HFFc6 (cell line): ENCODE data around the gene TARP.

Source experiments
- DNase-seq: peaks from one replicate; pipeline ENCODE4 v3.0.0-alpha.2; 2018
- H3K27ac Mint-ChIP-seq: 2 replicates; pipeline ENCODE4 v1.8.0; 2020; ENCODE audit warnings: mild to moderate bottlenecking, mixed read lengths
- H3K27me3 Mint-ChIP-seq: 2 replicates; pipeline ENCODE4 v1.8.0; 2021; ENCODE audit warnings: mild to moderate bottlenecking, moderate library complexity, mixed read lengths; ENCODE audit not compliant: insufficient read depth
- H3K36me3 Mint-ChIP-seq: 2 replicates; pipeline ENCODE4 v1.8.0; 2021; ENCODE audit warnings: low read depth, mixed read lengths
- H3K4me1 Mint-ChIP-seq: 2 replicates; pipeline ENCODE4 v1.8.0; 2020; ENCODE audit warnings: low read depth, mixed read lengths
- H3K4me3 Mint-ChIP-seq: 2 replicates; pipeline ENCODE4 v1.8.0; 2020; ENCODE audit warnings: mild to moderate bottlenecking, moderate library complexity, mixed read lengths
- H3K9me3 Mint-ChIP-seq: 2 replicates; pipeline ENCODE4 v1.8.0; 2020; ENCODE audit warnings: mild to moderate bottlenecking, mixed read lengths
- CTCF ChIP-seq: fragments of 200-600 bp; sonication (generic); IDR thresholded peaks from 2 replicates; pipeline ENCODE4 v1.5.0; 2021; ENCODE audit warnings: antibody characterized with exemption, mild to moderate bottlenecking

TARP gene

GRCh38 chr7:38316733-38317360 is 43.4 kb upstream of the TARP start:
- peak; percentile 47 for DNase-seq
- Mint-ChIP-seq H3K27ac (no peak overlapping the region), H3K27me3 (peaks cover 4% of the 10 kb centered on the region), H3K4me1 (peaks cover 48% of the 10 kb centered on the region), H3K4me3 (no peak overlapping the region), H3K36me3 (no peaks in the 10 kb centered on the region), H3K9me3 (no peaks in the 10 kb centered on the region)
- TF ChIP-seq CTCF = no peak

GRCh38 chr7:38315410-38315809 is 42.0 kb upstream of the TARP start:
- Mint-ChIP-seq H3K9me3 (no peaks in the 10 kb centered on the region), H3K4me1 (peaks cover 43% of the 10 kb centered on the region), H3K36me3 (no peaks in the 10 kb centered on the region), H3K4me3 (no peak overlapping the region), H3K27me3 (peaks cover 4% of the 10 kb centered on the region), H3K27ac (no peak overlapping the region)
- no peak for DNase-seq
- TF ChIP-seq CTCF = no peak

GRCh38 chr7:38312821-38313220 is 39.4 kb upstream of the TARP start:
- no peak overlapping the region for H3K4me3 Mint-ChIP-seq
- no peaks in the 10 kb centered on the region for H3K36me3 Mint-ChIP-seq
- no peak for DNase-seq
- H3K9me3 Mint-ChIP-seq = no peaks in the 10 kb centered on the region
- H3K27ac Mint-ChIP-seq = no peak overlapping the region
- peaks cover 25% of the 10 kb centered on the region for H3K4me1 Mint-ChIP-seq
- TF ChIP-seq CTCF = no peak
- peaks cover 10% of the 10 kb centered on the region; the same call in 1 of the 2 replicates for H3K27me3 Mint-ChIP-seq

GRCh38 chr7:38311329-38311937 is 38.0 kb upstream of the TARP start:
- peaks cover 10% of the 10 kb centered on the region for H3K27me3 Mint-ChIP-seq
- H3K36me3 Mint-ChIP-seq = no peaks in the 10 kb centered on the region
- no peaks in the 10 kb centered on the region for H3K9me3 Mint-ChIP-seq
- peak overlapping the region; percentile 85 for H3K4me3 Mint-ChIP-seq
- peaks cover 24% of the 10 kb centered on the region for H3K4me1 Mint-ChIP-seq
- TF ChIP-seq CTCF = no peak
- peak overlapping the region; percentile 21; the same call in 1 of the 2 replicates for H3K27ac Mint-ChIP-seq
- DNase-seq = no peak

- no peak overlapping the region; the same call in 1 of the 2 replicates for H3K27ac Mint-ChIP-seq
- H3K36me3 Mint-ChIP-seq = no peaks in the 10 kb centered on the region
- TF ChIP-seq CTCF = no peak
- no peaks in the 10 kb centered on the region for H3K9me3 Mint-ChIP-seq
- no peak for DNase-seq
- peaks cover 10% of the 10 kb centered on the region for H3K27me3 Mint-ChIP-seq
- H3K4me3 Mint-ChIP-seq = peak overlapping the region; percentile 85
- H3K4me1 Mint-ChIP-seq = peaks cover 24% of the 10 kb centered on the region
Measured at GRCh38 chr7:38310591-38311101, 37.2 kb upstream of the TARP start.
